Esophagus squamous epithelium (tissue), 5 donors: ENCODE measurements around the gene NIM1K. TPM values are rescaled to one million over a fixed set of nuclear protein-coding genes. Genes with fewer than 3 reads are reported as not detected.

ENCODE experiments used
- DNase-seq: peaks from one replicate; lab custom pipeline; 2025; lab: John Stamatoyannopoulos, UW
- H3K27ac ChIP-seq, 4 donors: fragments of 200-600 bp; sonication (generic); one replicate each; pipeline ENCODE4 v1.5.1; 2016 to 2019; ENCODE audit warnings: mild to moderate bottlenecking in 1 of 4
- H3K27me3 ChIP-seq, 4 donors: fragments of 200-600 bp; sonication (generic); 1 replicate in 3 of 4; 2 replicates in 1 of 4; pipeline versions ENCODE4 v1.5.1 to v1.6.0; 2017 to 2021; ENCODE audit warnings: antibody characterized with exemption in 1 of 4
- H3K36me3 ChIP-seq, 3 donors: fragments of 200-600 bp; sonication (generic); one replicate each; pipeline ENCODE4 v1.5.1; 2016 to 2019
- H3K4me1 ChIP-seq, 3 donors: fragments of 200-600 bp; sonication (generic); one replicate each; pipeline ENCODE4 v1.5.1; 2017 to 2019
- H3K4me3 ChIP-seq, 4 donors: fragments of 200-600 bp; sonication (generic); 1 replicate in 3 of 4; 2 replicates in 1 of 4; pipeline ENCODE4 v1.5.1; 2016 to 2019; ENCODE audit warnings: mild to moderate bottlenecking in 2 of 4, moderate library complexity in 1 of 4
- H3K9me3 ChIP-seq, 3 donors: fragments of 200-600 bp; sonication (generic); one replicate each; pipeline ENCODE4 v1.5.1; 2016 to 2019
- CTCF ChIP-seq, 6 experiments: fragments of 450-650 bp in 4 of 6; fragments of 200-600 bp in 2 of 6; sonication (generic) in 2 of 6; IDR thresholded peaks; one replicate each; pipeline ENCODE4 v1.5.1; 2016 to 2019; ENCODE audit warnings: antibody characterized with exemption in 6 of 6, mild to moderate bottlenecking in 4 of 6, moderate library complexity in 4 of 6
- POLR2A ChIP-seq, 4 donors: fragments of 450-650 bp; IDR thresholded peaks; one replicate each; pipeline ENCODE4 v1.6.1; 2017; ENCODE audit warnings: antibody characterized with exemption in 4 of 4, mild to moderate bottlenecking in 4 of 4, moderate library complexity in 3 of 4
- WGBS, 2 donors: methylation state at CpG; one replicate each; pipeline ENCODE4 v1.1.5; 2018; 5-methylcytosine and 5-hydroxymethylcytosine counted together
- intact Hi-C: fragments of 100-400 bp; cut with DNase I; formaldehyde crosslinking; loops from one replicate; pipeline ENCODE4 v1.15.0; 2022
- total RNA-seq, 4 donors: library from RNA; depleted of rRNA; stranded (reverse); fragments of >200 nt; gene quantifications; one replicate each; pipeline ENCODE4 v1.1.0, GENCODE V29; 2016
- donor health status: DM: yes; HTN: yes; CAD: no.

The NIM1K gene
- total RNA-seq, 4 donors from 2014 or later, result 0.38 TPM; not detected in 2

GRCh38 chr5:43243270-43243669, 51.2 kb downstream of the NIM1K start:
- no peak overlapping the region for H3K4me3 ChIP-seq
- no peaks in the 10 kb centered on the region for H3K27me3 ChIP-seq
- intact Hi-C loops, result no loop called here
- DNase-seq, result no peak
- no peaks in the 10 kb centered on the region for H3K36me3 ChIP-seq
- no peaks in the 10 kb centered on the region for H3K9me3 ChIP-seq
- TF ChIP-seq CTCF (IDR thresholded peaks at IDR 0.05) (no peak), POLR2A (IDR thresholded peaks at IDR 0.05) (no peak)
- H3K27ac ChIP-seq, result no peak overlapping the region
- no peaks in the 10 kb centered on the region for H3K4me1 ChIP-seq

DNA sequence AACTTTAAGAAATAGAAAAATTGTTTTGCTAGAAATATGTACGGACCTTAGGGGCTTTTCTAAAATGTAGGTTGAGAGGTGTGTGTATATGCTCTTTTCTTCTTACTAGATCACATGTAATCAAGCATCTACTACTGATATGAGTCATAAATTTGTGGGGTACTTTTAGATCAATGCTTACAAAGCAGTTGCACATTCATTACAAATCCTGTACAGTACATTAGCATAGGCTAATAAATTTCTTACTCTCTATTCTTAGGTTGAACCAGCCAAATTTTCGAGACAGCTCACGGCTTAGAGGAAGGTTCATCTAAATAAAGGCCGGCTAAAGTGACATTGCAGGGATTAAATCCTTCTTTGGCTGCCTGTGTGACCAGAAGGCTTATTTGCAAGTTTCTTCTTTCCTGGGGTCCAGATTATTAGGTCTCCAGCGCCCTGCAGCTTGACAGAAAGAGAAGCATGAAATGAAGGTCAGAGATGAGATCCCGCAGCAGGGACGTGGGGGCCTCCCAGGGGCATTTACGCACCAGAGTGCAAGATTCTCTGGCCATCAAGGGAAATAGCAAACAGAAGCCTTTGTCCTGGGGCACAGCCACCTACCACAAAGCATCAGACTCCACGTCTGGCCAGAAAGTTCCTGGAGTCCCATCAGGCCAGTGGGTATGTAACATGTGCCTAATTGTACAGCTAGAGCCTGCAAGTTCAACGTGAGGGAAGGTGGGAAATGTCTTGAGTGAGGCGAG, 53.0 kb downstream of the NIM1K start:
- H3K27me3 ChIP-seq, result no peaks in the 10 kb centered on the region
- H3K4me1 ChIP-seq, result no peaks in the 10 kb centered on the region
- H3K4me3 ChIP-seq, result no peak overlapping the region
- no peaks in the 10 kb centered on the region for H3K9me3 ChIP-seq
- intact Hi-C loops, result no loop called here
- no peaks in the 10 kb centered on the region for H3K36me3 ChIP-seq
- 63 to 71% methylated on average over 8 to 10 of the region's 11 CpGs for WGBS, 2 donors
- no peak overlapping the region for H3K27ac ChIP-seq
- DNase-seq, result no peak
- TF ChIP-seq CTCF (IDR thresholded peaks at IDR 0.05) (no peak), POLR2A (IDR thresholded peaks at IDR 0.05) (no peak)

DNA sequence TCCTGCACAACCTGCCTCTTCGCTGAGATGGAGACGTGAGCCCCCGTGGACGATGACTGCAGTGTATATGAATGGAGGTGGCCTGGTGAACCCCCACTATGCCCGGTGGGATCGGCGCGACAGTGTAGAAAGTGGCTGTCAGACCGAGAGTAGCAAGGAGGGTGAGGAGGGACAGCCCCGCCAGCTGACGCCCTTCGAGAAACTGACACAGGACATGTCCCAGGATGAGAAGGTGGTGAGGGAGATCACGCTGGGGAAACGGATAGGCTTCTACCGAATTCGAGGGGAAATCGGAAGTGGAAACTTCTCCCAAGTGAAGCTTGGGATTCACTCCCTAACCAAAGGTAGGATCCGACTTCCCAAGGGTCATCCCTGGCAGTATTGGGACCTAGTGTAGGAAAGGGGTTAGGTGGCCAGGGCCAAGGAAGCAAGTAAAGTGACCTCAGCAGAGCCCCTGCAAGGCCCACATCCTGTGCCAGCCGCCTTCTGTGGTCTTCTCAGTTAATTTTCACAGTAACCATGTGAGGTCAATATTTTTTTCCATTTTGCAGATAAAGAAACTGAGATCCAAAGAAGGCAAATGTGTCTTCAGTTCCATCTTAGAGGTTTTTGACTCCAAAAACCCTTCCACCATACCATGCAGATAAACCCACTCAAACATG, 53.8 kb downstream of the NIM1K start:
- H3K4me3 ChIP-seq, result no peak overlapping the region
- H3K27ac ChIP-seq, result no peak overlapping the region
- no peak for TF ChIP-seq POLR2A (IDR thresholded peaks at IDR 0.05)
- no peak for TF ChIP-seq CTCF (IDR thresholded peaks at IDR 0.05)
- no peaks in the 10 kb centered on the region for H3K36me3 ChIP-seq
- intact Hi-C loops, result no loop called here
- WGBS, 2 donors, result 60 to 93% methylated on average over 10 to 19 of the region's 19 CpGs
- H3K27me3 ChIP-seq, result no peaks in the 10 kb centered on the region
- H3K4me1 ChIP-seq, result no peaks in the 10 kb centered on the region
- no peak for DNase-seq
- H3K9me3 ChIP-seq, result no peaks in the 10 kb centered on the region

GRCh38 chr5:43251754-43252153, 59.7 kb downstream of the NIM1K start:
- DNase-seq, result no peak
- Histone ChIP-seq H3K4me3 (no peak overlapping the region), H3K27ac (no peak overlapping the region), H3K36me3 (no peaks in the 10 kb centered on the region), H3K27me3 (no peaks in the 10 kb centered on the region), H3K4me1 (no peaks in the 10 kb centered on the region), H3K9me3 (no peaks in the 10 kb centered on the region)
- intact Hi-C loops, result no loop called here
- WGBS, 2 donors, result 67 to 86% methylated on average over 5 of the region's 5 CpGs
- no peak for TF ChIP-seq POLR2A (IDR thresholded peaks at IDR 0.05)
- TF ChIP-seq CTCF (IDR thresholded peaks at IDR 0.05), result no peak

DNA sequence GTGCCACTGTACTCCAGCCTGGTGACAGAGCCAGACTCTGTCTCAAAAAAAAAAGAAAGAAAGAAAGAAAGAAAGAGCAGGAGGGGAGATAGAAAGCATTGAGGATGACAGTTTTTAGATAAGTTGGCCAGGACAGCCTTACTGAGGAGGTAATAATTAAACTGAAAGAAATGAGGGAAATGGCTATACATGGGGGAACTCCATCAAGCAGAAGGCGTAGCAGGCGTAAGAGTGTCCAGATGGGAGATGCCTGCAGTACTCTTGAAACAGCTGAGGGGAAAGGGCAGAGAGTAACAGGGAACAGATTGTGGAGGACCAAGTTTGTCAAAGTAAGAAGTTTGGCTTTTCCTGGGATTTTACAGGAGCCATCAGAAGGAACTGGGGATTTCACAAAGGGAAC, 63.7 kb downstream of the NIM1K start:
- Histone ChIP-seq H3K4me1 (no peaks in the 10 kb centered on the region), H3K9me3 (no peaks in the 10 kb centered on the region), H3K36me3 (no peaks in the 10 kb centered on the region), H3K27me3 (no peaks in the 10 kb centered on the region), H3K4me3 (no peak overlapping the region), H3K27ac (no peak overlapping the region)
- WGBS, 2 donors, result 71 to 88% methylated on average over 2 of the region's 2 CpGs
- TF ChIP-seq CTCF (IDR thresholded peaks at IDR 0.05) (no peak), POLR2A (IDR thresholded peaks at IDR 0.05) (no peak)
- DNase-seq, result no peak
- intact Hi-C loops, result no loop called here
